Measurements from ENCODE around the gene POLR2J2. TPM values are rescaled to one million over a fixed set of nuclear protein-coding genes. Genes with fewer than 3 reads are reported as not detected.
A peak's percentile ranks its signal among the peaks of the same experiment; 100 is the strongest.
"Not testable (repeated sequence)": the region's sequence is repeated elsewhere in the genome, so short reads cannot be mapped to it uniquely, and the experiment has no call there.

The POLR2J2 gene
- 10 to 100 TPM; 20.0 to 38.2 TPM for total RNA-seq

DNA sequence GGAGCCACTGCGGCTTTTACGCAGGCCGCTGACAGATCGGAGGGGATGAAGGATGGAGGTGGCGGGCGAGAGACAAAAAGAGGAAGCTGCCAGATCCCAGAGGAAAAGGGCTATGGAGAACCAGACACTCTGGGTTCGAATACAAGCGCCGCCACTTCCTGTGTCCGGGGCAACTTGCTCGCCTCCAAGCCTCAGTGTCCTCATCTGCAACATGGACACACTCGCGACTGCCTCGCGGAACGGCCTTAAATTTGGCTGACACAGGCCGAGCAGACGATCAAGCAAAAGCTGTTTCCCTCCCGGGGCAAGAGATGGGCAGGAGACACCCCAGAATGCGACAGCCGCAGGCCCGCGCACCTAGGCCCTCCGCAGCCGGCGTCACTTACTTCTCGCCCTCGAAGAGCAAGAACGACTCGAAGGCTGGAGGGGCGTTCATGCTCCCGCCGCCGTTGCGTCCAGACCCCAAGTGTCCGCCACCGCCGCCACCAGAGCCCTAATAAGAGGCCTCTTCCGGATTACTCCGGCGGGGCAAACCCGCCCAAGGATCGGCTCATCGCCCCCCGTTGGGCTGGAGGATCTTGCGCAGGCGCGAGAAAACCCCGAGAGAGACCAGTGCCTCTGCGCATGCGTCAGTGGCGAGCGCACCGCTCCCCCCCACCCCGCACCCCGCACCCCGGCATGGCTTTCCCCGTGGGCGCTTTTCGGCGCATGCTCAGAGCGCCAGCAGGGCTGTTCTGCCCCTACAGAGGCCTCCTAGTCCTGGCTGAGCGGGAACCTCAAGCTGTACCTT, at the start of gene POLR2J2:
TSS of gene POLR2J2 (minus strand) at position 498 of the 790 bp plus-strand sequence. CDS start at position 436, 62 bp downstream.
- intact Hi-C loops (cut with DNase I, micrococcal nuclease); H3K36me3 Mint-ChIP-seq (ENCODE audit: low read depth); POLR2A ChIA-PET; H3K4me1 Mint-ChIP-seq; CTCF ChIA-PET; H3K27me3 Mint-ChIP-seq; H3K9me3 Mint-ChIP-seq (ENCODE audit: low read depth): not testable (repeated sequence)
- peak; percentile 87 for ATAC-seq
- DNase-seq, result peak; percentile 100
- Mint-ChIP-seq H3K4me3 (peak within 1 kb of the TSS; percentile 86), H3K27ac (peak within 1 kb of the TSS; percentile 90)

DNA sequence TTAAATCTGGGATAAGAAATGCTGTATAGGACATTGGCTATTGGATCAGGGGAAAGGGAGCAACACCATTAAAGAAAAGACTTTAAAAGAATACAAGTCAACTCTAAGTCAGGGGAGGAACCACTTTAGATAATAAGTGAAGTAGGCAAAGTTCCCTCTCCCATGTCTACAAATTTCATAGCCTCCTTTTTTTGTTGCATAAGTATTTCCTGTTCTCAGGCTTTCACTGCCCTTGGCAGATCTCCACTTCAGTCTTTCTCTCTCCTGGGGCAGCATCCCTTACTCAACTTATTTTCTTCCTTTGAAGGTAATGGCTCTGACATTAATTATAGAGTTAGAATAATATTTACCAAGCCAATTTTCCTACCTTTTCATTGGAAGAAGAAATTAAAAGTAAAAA, 47.0 kb upstream of the POLR2J2 start:
- CTCF ChIA-PET; H3K4me3 Mint-ChIP-seq; H3K36me3 Mint-ChIP-seq (ENCODE audit: low read depth); POLR2A ChIA-PET; H3K27me3 Mint-ChIP-seq; intact Hi-C loops (cut with DNase I, micrococcal nuclease); DNase-seq; H3K27ac Mint-ChIP-seq; H3K9me3 Mint-ChIP-seq (ENCODE audit: low read depth); ATAC-seq: not testable (repeated sequence)
- H3K4me1 Mint-ChIP-seq, result peaks cover 15% of the 10 kb centered on the region

DNA sequence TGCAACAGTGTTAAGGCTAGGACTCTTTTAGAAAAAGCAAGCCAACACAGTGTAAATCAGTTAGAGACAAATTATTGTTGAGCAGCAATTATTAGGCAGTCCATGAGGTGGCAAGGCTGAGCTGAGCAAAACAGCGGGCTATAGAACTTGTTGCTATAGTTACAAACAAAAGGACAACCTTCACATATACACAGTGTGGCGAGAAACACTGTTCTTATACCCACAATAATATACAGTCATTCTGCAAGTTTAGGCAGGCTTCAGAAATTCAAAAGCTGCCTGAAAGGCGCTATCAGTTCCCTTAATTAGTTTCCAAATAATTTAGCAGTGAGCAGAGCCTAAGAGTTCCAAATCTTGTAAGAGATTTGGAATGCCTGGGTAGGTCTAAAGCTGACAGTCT, 44.3 kb upstream of the POLR2J2 start:
- peak; percentile 11 for ATAC-seq
- POLR2A ChIA-PET; H3K27me3 Mint-ChIP-seq; CTCF ChIA-PET; H3K4me3 Mint-ChIP-seq; DNase-seq; H3K36me3 Mint-ChIP-seq (ENCODE audit: low read depth); H3K27ac Mint-ChIP-seq; H3K9me3 Mint-ChIP-seq (ENCODE audit: low read depth); intact Hi-C loops (cut with DNase I, micrococcal nuclease): not testable (repeated sequence)
- peaks cover 27% of the 10 kb centered on the region for H3K4me1 Mint-ChIP-seq

DNA sequence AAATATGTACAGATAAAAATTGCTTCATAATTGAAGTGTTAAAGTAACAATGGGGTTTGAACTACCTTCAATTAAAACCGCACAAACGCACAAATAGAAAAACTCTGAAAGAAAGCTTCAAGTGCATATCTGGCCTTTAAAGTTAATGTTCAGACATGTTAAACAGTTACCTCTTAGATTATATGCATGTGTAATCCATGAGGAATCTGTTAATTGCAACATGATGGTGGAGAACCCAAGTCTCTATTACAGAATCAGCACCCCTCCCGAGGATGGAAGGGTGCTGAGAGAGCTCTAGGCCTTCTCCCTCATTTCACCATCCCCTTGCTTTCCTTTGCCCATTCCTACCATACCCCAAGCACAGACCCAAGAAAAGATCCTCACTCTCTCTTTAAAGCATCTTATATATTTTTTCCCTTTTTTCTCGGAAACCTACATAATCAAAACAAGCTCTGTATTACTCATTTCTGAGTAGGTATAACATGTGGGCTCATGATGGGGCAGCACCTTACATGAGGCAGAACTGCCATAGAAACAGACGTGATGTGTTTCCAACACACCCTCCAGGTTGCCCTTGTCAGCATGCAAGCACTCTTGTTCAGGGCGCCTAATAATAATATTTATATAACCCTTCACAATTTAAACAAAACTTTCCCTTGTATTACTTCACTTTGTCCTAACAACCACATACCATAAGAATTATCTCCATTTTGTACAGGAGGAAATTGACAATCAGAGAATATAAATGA, 43.5 kb upstream of the POLR2J2 start:
- H3K4me3 Mint-ChIP-seq; CTCF ChIA-PET; H3K9me3 Mint-ChIP-seq (ENCODE audit: low read depth); H3K36me3 Mint-ChIP-seq (ENCODE audit: low read depth); H3K27me3 Mint-ChIP-seq; POLR2A ChIA-PET; intact Hi-C loops (cut with DNase I, micrococcal nuclease): not testable (repeated sequence)
- DNase-seq (peak; percentile 69), ATAC-seq (peak; percentile 76)
- Mint-ChIP-seq H3K4me1 (peaks cover 27% of the 10 kb centered on the region), H3K27ac (peak overlapping the region; percentile 63)

DNA sequence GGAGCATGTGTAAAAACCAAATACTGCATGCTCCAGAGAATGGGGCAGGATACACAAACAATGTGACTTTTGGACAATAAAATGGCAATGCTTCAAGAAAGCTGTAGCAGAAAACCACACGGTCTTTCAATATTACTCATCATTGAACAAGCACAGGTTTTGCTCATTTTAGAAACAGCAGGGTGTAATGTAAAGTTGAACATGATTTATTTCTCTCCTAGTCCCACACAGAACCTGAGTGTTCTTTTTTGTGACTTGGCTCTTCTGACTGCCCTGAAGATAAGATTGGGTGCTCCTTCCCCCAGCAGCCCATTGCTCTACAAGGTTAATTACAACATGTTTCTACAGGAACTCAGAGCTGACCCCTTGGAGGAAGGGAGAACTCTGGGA, 42.2 kb upstream of the POLR2J2 start:
- Mint-ChIP-seq H3K27ac (peak overlapping the region; percentile 71), H3K4me1 (peaks cover 27% of the 10 kb centered on the region)
- H3K9me3 Mint-ChIP-seq (ENCODE audit: low read depth); H3K4me3 Mint-ChIP-seq; DNase-seq; H3K36me3 Mint-ChIP-seq (ENCODE audit: low read depth); H3K27me3 Mint-ChIP-seq; intact Hi-C loops (cut with DNase I, micrococcal nuclease); POLR2A ChIA-PET; CTCF ChIA-PET: not testable (repeated sequence)
- ATAC-seq, result peak; percentile 78

DNA sequence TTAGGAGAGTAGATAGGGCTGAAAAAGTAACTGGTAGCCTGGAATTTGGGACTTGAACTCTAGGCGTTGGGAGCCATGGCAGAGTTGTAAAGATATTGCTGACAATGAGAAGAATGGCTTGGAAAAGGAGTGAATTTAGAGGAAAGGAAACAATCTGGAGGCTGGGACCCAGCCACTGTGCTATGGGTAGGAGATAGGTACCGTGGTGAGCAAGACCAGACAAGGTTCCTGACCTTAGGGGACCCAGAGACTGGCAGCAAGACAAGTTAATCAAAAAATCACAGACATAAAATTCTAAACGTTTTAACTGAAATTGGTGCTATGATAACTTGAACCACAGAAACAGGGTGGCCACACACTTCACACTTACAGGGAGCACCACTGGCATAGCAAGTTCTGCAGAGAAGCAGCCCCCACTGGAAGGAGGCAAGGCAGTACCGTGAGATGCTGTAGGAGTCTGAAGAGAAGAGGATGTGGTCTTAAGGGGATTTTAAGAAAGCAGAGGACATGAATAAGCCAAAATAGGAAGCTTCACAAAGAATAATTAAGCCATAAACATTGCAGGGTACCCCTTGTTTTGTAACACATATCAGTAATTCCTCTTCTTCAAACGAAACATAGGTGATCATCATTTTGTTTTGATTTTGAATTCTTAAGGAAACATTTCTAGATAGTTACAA, 41.7 kb upstream of the POLR2J2 start:
- H3K9me3 Mint-ChIP-seq (ENCODE audit: low read depth); H3K27me3 Mint-ChIP-seq; CTCF ChIA-PET; H3K36me3 Mint-ChIP-seq (ENCODE audit: low read depth); POLR2A ChIA-PET; intact Hi-C loops (cut with DNase I, micrococcal nuclease): not testable (repeated sequence)
- DNase-seq, result peak; percentile 52
- Mint-ChIP-seq H3K27ac (peak overlapping the region; percentile 71), H3K4me1 (peaks cover 24% of the 10 kb centered on the region), H3K4me3 (peak overlapping the region; percentile 1)
- ATAC-seq, result peak; percentile 74

DNA sequence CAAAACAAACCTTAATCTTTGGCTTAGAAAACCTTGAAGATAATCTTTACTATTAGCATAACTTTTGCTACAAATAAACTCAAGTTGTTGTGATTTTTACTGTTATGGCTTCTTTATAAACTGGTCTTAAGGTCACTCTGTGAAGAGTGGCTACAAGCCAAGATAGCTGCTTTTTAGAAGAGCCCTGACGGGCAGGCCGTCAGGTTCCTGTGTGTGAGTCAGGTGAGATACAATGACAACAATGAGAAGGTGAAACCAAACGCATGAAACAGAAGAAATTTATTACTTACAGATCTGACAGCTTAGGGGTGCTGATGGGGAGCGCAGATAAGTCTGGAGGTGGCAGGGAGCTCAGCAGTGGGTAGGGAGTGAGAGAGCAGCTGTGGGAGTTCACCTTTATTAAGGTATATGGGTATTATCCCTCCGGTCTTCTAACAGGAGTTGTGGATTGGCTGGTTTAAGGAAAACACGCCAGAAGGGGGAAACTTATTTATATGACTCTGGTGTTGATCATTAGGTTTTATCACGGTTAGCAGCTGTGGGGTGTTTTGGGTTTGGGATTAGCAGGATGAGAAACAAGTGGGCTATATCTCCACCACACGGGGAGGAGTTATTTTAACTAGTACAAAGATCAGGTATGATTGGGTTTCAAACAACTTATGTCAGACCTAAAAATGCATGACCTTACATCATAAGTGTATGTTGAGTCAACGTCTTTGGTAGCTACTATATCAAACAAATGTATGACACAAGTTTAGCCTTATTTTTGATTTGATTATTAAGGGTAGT, 27.7 kb upstream of the POLR2J2 start:
- POLR2A ChIA-PET, result interaction anchor here (0.6 kb wide), 1 partner anchor 309 kb away, joined by 3 read pairs; no protein-coding TSS in a partner anchor
- ATAC-seq; CTCF ChIA-PET; intact Hi-C loops (cut with DNase I, micrococcal nuclease); H3K36me3 Mint-ChIP-seq (ENCODE audit: low read depth); H3K27me3 Mint-ChIP-seq; H3K9me3 Mint-ChIP-seq (ENCODE audit: low read depth); H3K27ac Mint-ChIP-seq; H3K4me3 Mint-ChIP-seq; H3K4me1 Mint-ChIP-seq; DNase-seq: not testable (repeated sequence)

DNA sequence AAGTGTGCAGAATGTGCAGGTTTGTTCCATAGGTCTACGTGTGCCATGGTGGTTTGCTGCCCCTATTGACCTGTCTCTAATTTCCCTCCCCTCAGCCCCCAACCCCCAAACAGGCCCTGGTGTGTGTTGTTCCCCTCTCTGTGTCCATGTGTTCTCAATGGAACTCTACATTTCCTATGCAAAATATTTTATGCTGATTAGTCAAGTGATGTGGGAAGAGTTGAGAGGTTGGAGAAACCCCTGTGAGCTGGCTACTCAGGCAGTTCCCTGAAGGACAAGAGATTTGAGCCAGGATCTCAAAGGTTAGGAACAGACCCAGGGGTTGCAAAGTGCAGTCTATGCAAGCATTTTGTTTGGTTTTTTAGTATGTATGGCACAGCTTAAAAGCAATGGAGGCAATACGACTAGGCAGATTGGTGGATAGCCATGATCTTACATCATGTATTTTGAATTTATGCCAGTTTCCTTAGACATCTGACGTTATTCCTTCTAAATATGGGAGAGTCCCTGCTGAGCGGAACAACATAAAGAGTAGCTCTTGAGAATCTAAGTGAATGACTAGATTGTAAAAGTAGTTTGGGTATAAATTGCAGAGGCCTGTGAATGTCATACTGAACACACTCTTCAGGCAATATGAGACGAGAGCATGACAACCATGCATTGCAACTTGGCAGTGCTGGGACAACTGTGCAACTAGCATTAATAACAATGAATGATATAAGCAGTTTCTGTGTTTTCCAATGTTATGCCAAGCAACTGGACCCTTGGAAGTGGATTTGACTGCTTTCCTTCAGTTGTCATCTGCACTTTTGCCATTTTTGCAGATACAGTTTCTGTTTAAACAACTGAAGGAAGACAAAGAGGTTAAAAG, 26.4 kb upstream of the POLR2J2 start:
- H3K9me3 Mint-ChIP-seq (ENCODE audit: low read depth); POLR2A ChIA-PET; DNase-seq; H3K27me3 Mint-ChIP-seq; intact Hi-C loops (cut with DNase I, micrococcal nuclease); H3K36me3 Mint-ChIP-seq (ENCODE audit: low read depth); CTCF ChIA-PET; H3K4me3 Mint-ChIP-seq; H3K27ac Mint-ChIP-seq; ATAC-seq; H3K4me1 Mint-ChIP-seq: not testable (repeated sequence)

DNA sequence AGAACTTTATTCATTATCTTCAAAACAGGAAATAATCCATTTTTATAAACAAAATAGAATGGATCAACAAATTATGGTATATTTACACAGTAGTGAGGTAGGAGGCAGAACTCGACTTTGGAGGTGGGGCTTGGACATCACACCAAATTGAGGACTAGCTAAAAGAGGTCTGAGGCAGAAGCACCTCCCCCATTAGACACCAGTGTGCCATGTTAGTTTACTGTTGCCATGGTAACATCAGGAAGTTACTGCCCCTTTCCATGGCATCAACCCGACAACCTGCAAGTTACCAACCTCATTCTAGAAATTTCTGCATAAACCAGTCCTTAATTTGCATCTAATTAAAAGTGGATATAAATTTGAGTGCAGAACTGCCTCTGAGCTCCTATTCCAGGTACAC, 24.5 kb upstream of the POLR2J2 start:
- H3K4me3 Mint-ChIP-seq; ATAC-seq; H3K27ac Mint-ChIP-seq; CTCF ChIA-PET; DNase-seq; H3K36me3 Mint-ChIP-seq (ENCODE audit: low read depth); H3K9me3 Mint-ChIP-seq (ENCODE audit: low read depth); POLR2A ChIA-PET; intact Hi-C loops (cut with DNase I, micrococcal nuclease); H3K4me1 Mint-ChIP-seq; H3K27me3 Mint-ChIP-seq: not testable (repeated sequence)

DNA sequence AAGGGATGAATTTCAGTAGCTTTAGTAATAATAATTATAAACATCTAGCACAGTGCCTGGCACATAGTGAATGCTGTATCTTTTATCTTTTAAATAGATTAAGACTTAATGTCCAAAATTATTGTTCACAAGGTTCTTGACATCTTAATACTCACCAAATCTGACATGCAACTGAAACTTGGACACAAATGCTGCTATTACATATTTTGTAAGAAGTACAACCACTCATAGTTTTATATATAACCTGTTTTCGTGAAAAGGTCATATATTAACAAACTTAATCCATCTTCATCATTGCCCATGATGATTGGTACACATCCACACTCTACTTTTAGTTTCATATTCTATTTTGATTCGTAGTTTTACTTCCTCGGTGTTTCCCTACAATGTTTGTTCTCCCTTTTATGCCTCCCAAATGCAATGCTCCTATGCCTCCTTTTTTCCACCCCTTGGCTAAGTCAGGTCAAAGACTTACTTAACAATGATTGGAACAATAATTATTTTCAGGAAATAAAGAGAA, 23.6 kb upstream of the POLR2J2 start:
- not testable (repeated sequence) for H3K9me3 Mint-ChIP-seq (ENCODE audit: low read depth)

More for the DNA sequence above, 23.6 kb upstream of the POLR2J2 start:
- H3K4me3 Mint-ChIP-seq; CTCF ChIA-PET; H3K27me3 Mint-ChIP-seq; H3K4me1 Mint-ChIP-seq; H3K36me3 Mint-ChIP-seq (ENCODE audit: low read depth); intact Hi-C loops (cut with DNase I, micrococcal nuclease); DNase-seq; H3K27ac Mint-ChIP-seq; POLR2A ChIA-PET: not testable (repeated sequence)
- ATAC-seq, result peak; percentile 16

Data from activated CD4-positive, alpha-beta T cell treated with anti-CD3 and anti-CD28 coated beads for 36 hours (primary cell).